GM19025 (cell line): ENCODE data around the gene ERBB2.
"Not testable (repeated sequence)": the region's sequence is repeated elsewhere in the genome, so short reads cannot be mapped to it uniquely, and the experiment has no call there.

Experiments used
- ATAC-seq: cut with Tn5 transposase; IDR thresholded peaks from one replicate; pipeline ENCODE4 v1.9.1; 2021; ENCODE audit warnings: mild to moderate bottlenecking, low read depth, moderate library complexity; ENCODE audit not compliant: unreplicated experiment

The ERBB2 gene

DNA sequence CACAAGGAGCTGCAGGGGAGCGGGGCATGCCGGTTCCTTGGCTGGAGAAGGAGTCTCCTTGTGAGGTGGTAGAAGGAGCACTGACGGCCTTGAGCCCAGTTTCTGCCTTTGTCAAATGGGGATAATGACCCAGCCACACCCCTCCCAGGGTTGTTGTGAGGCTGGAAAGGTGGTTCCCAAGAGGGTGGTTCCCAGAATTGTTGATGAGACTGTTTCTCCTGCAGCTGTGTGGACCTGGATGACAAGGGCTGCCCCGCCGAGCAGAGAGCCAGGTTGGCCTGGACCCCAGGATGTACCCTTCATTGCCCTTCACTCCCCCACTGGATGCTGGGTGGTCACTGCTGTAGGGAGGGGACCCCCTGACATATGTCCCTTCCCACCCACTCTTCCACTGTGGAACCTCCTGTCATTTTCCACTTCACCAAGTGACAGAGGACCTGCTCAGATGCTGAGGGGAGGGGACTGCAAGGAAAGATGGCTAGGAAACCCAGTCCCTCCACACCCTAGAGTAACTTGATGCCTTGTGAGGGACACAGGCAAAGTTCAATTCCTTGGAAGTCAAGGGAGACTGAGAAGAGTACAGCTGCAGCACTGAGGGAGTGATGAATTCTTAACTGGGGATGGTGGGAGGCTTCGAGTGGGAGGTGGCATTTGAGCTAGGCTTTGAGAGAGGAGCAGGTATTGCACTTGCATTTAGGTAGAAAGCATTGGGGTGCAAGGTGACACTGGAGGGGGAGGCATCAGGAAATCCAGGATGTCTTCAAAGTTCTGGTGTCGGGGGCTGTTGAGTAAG is 19.9 kb downstream of the ERBB2 start:
- ATAC-seq, result no peak

DNA sequence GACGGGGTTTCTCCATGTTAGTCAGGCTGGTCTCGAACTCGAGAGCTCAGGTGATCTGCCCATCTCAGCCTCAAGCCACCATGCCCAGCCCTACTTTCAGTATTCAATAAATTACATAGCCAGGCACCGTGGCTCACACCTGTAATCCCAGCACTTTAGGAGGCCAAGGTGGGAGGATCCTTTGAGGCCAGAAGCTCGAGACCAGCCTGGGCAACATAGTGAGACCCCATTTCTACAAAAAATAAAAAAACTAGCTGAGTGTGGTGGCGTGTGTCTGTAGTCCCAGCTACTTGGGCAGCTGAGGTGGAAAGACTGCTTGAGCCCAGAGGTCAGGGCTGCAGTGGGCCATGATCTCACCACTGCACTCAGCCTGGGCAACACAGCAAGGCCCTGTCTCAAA is 22.2 kb downstream of the ERBB2 start:
- ATAC-seq, result no peak

GRCh38 chr17:39722965-39723848 is 23.3 kb downstream of the ERBB2 start:
- ATAC-seq, result no peak

DNA sequence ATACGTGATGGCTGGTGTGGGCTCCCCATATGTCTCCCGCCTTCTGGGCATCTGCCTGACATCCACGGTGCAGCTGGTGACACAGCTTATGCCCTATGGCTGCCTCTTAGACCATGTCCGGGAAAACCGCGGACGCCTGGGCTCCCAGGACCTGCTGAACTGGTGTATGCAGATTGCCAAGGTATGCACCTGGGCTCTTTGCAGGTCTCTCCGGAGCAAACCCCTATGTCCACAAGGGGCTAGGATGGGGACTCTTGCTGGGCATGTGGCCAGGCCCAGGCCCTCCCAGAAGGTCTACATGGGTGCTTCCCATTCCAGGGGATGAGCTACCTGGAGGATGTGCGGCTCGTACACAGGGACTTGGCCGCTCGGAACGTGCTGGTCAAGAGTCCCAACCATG is 24.9 kb downstream of the ERBB2 start:
- ATAC-seq, result no peak

GRCh38 chr17:39725923-39726322 is 26.1 kb downstream of the ERBB2 start:
- ATAC-seq, result not testable (repeated sequence)

GRCh38 chr17:39726617-39727016 is 26.8 kb downstream of the ERBB2 start:
- no peak for ATAC-seq

- ATAC-seq, result no peak
Observed at GRCh38 chr17:39727556-39727955, 27.7 kb downstream of the ERBB2 start.

DNA sequence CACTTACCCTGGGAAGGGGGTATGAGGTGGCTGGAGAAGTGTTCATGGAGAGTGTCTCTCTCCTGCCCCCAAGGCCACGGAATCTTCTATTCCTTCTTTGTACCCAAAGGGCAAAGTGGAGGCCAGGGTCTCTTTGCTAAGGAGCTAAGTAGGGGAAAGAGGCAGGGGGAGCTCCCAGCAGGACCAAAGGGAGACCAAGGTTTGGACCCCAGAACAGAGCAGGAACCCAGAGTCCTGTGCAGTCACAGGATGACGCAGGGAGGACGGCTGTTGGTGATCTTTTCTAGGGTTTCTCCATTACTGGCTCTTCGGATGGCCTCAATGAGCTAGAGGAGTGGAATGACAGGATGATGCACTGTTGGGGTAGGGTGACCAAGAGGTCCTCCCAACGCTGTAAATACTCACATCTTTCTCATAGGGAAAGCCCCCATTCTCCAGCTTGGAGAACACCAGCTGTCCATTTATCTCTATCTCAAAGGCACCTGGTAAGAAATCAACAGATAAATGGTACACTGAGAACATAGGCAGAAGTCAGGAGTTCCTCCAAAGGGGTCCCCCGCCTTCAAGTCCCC is 29.5 kb downstream of the ERBB2 start:
- ATAC-seq, result no peak

- peak; percentile 94 for ATAC-seq
Observed at GRCh38 chr17:39730095-39730921, 30.4 kb downstream of the ERBB2 start, which contains the start of gene MIEN1. Gene MIEN1, minus strand, starts transcription at chr17:39730532. Its CDS starts 37 bp downstream, at chr17:39730495.

GRCh38 chr17:39732586-39732985 is 32.7 kb downstream of the ERBB2 start:
- ATAC-seq, result no peak

DNA sequence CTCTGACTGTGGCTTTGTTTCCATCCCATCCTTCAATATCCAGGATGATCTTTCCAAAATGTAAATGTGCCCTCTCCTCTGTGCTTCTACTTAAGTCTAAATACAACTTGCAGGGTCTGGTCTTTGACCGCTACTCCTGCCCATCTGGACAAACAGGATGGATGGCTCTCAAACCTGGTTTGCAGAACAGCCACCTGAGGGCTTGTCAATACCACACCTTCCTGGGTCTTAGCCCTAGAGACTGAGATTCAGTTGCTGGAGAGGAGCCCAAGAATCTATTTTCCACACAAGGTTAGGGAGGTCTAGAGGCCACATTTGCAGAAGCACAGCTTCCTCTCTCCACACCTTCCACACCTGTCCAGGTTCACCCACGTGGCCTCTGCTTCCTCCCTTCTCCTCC is 36.0 kb downstream of the ERBB2 start:
- ATAC-seq, result no peak

DNA sequence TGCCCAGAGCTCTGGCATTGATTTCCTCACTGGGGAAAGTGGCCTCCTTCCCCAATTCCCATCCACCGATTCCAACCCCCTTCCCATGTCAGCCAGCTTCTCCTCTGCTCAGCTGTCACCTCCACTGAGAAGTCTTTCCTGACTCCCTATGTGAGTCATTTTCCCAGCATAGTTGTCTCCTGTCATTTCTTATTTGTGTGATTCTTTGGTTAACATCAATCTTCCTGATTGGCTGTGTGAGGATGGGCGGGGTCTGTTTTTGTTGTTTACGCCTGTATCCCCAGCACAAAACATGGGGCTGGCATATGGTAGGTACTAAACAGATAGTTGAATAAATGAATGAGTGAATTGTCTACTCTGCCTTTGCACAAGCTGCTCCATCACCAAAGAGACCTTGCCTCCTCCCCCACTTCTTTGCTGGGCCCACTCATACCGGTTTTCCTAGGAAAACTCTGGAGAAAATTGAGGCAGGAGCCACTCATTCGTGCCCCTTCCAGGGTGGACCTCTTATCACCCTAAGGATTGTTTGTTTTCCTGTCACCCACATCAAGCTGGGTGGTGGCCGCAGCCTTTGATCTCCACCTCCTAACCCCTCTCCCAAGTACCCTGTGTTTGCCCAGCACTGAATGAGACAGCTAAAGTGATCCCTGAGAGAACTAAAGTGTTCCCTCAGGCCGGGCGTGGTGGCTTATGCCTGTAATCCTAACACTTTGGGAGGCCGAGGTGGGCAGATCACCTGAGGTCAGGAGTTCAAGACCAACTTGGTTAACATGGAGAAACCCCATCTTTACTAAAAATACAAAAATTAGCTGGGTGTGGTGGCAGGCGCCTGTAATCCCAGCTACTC is 36.7 kb downstream of the ERBB2 start:
- no peak for ATAC-seq

DNA sequence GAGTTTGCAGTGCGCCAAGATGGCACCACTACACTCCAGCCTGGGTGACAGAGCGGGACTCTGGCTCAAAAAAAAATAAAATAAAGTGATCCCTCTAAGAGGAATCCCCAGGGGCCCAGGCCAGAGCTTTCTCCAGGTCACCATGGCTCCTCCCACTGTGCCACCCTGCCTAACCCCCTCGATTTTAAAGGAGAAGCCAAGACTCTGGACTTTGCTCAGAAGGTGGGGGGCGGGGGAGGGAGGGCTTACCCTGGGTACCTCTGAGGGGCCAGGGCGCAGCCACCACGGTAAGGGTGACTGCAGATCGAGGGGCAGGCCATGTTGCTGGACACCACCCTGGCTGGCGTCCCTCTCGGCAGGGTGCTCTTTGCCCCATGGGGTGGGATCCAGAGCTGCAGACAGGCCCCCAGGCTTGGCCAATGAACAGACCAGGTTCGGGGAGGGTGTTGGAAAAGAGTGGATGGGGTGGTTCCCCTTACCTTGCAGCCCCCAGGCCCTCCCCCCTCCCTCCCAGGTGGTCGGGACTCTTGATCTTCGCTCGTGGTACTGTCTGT is 37.4 kb downstream of the ERBB2 start:
- ATAC-seq, result no peak

DNA sequence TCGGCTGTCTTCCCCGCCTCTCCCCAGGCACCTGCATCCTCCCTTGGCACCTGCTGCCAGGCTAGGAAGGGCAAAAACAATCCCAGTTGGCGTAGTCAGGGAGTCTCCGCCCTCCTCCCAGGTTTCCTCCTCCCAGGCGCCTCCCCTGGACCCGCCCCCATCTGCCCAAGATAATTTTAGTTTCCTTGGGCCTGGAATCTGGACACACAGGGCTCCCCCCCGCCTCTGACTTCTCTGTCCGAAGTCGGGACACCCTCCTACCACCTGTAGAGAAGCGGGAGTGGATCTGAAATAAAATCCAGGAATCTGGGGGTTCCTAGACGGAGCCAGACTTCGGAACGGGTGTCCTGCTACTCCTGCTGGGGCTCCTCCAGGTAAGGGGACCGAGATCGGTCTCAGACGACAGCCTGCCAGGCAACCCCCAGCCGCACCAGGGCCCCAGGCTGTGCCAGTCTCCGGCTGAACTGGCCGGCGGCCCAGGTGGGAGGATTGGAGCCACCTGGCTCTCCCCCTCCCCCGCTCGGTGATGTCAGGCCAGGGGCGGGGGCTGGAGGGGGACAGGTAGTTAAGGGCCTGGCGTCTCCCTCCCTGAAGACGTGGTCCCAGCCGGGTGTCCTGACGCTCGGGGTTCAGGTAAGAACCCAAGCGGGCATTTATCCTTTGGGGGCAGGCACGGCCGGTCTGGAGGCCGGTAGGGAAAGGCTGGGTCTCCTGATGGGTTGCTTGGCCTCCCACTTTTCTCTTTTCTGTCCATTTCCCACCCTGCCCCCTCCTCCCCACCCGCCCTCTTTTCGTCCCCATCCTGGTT is 38.1 kb downstream of the ERBB2 start, which contains the start of gene GRB7:
Gene GRB7, plus strand, starts transcription at position 179 of the 808 bp plus-strand sequence. CDS start 4,364 bp downstream, outside the sequence.
- ATAC-seq, result no peak

DNA sequence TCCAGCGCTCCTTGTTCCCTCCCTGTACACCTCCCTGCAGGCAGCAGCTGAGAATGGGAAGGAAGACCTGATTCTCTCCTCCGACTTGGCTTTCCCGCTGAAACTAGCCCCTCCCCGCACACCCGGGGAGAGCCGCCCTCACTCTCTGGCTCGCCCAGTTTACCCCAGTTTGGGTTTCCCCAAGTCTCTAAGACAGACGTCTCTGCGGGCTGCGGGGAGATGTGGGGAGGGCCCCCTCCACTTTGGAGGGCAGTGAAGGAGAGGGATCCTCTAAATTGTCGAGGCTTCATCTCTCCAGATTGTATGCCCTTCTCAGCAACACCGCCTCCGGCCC is 38.7 kb downstream of the ERBB2 start:
- ATAC-seq, result no peak

- ATAC-seq, result no peak
Observed at GRCh38 chr17:39738983-39739884, 39.4 kb downstream of the ERBB2 start.

- no peak for ATAC-seq
Observed at GRCh38 chr17:39739885-39740356, 40.1 kb downstream of the ERBB2 start.
